Neural cell (in vitro differentiated cells): ENCODE results near the gene HELZ. TPM values are rescaled to one million over a fixed set of nuclear protein-coding genes. Genes with fewer than 3 reads are reported as not detected.

ENCODE experiments used
- H2AFZ ChIP-seq: fragments of 200-600, 300-800 bp; sonication (generic), shearing (Covaris generic); 2 replicates; pipeline ENCODE4 v1.6.0; 2014; ENCODE audit warnings: low read depth, mild to moderate bottlenecking, antibody characterized with exemption, low read length, moderate library complexity
- H3F3A ChIP-seq: fragments of 200-600 bp; shearing (Covaris generic); 2 replicates; pipeline ENCODE4 v1.6.1; 2016; ENCODE audit warnings: mild to moderate bottlenecking, moderate library complexity, mixed read lengths, antibody characterized with exemption, low read length; ENCODE audit not compliant: insufficient read depth, poor library complexity, severe bottlenecking
- H3K27ac ChIP-seq: fragments of 200-600, 300-800 bp; sonication (generic), shearing (Covaris generic); 2 replicates; pipeline ENCODE4 v1.5.1; 2014; ENCODE audit warnings: mild to moderate bottlenecking, low read length, moderate library complexity
- H3K27me3 ChIP-seq: fragments of 300-800, 200-600 bp; sonication (generic), shearing (Covaris generic); 2 replicates; pipeline ENCODE4 v1.6.0; 2014; ENCODE audit warnings: mild to moderate bottlenecking, low read depth, low read length, moderate library complexity; ENCODE audit not compliant: insufficient read depth
- H3K36me3 ChIP-seq: fragments of 300-800, 200-600 bp; sonication (generic), shearing (Covaris generic); 2 replicates; pipeline ENCODE4 v1.5.1; 2014; ENCODE audit warnings: mild to moderate bottlenecking, antibody characterized with exemption, low read length, moderate library complexity; ENCODE audit not compliant: insufficient read depth
- H3K4me2 ChIP-seq: fragments of 300-800, 200-600 bp; sonication (generic), shearing (Covaris generic); 2 replicates; pipeline ENCODE4 v1.6.0; 2014; ENCODE audit warnings: mild to moderate bottlenecking, low read length
- H3K4me3 ChIP-seq: fragments of 300-800, 200-600 bp; sonication (generic), shearing (Covaris generic); 2 replicates; pipeline ENCODE4 v1.5.1; 2014; ENCODE audit warnings: mild to moderate bottlenecking, low read length, moderate library complexity
- H3K79me2 ChIP-seq: fragments of 200-600 bp; shearing (Covaris generic); replicated peaks from 2 replicates; pipeline ENCODE4 v1.6.0; 2014; ENCODE audit warnings: mild to moderate bottlenecking, low read length, moderate library complexity; ENCODE audit not compliant: insufficient read depth
- H3K9ac ChIP-seq: fragments of 300-800, 200-600 bp; sonication (generic), shearing (Covaris generic); 2 replicates; pipeline ENCODE4 v1.6.1; 2016; ENCODE audit warnings: mild to moderate bottlenecking, low read length, mixed read lengths
- H3K9me2 ChIP-seq: fragments of 200-600 bp; shearing (Covaris generic); 2 replicates; pipeline ENCODE4 v1.6.1; 2016; ENCODE audit warnings: mild to moderate bottlenecking, low read length, mixed read lengths; ENCODE audit not compliant: insufficient read depth
- H3K9me3 ChIP-seq: fragments of 200-600, 300-800 bp; sonication (generic), shearing (Covaris generic); 2 replicates; pipeline ENCODE4 v1.6.1; 2016; ENCODE audit warnings: mild to moderate bottlenecking, mixed run types, low read length, moderate library complexity, mixed read lengths
- H4K20me1 ChIP-seq: fragments of 200-600 bp; shearing (Covaris generic); 2 replicates; pipeline ENCODE4 v1.6.1; 2016; ENCODE audit warnings: mild to moderate bottlenecking, mixed run types; ENCODE audit not compliant: insufficient read depth
- EP300 ChIP-seq: fragments of 450-650 bp; conservative IDR thresholded peaks from 2 replicates; pipeline ENCODE4 v1.6.1; 2014; ENCODE audit warnings: antibody characterized with exemption, mild to moderate bottlenecking, moderate library complexity; ENCODE audit not compliant: poor library complexity, severe bottlenecking
- EZH2 ChIP-seq: fragments of 200-600, 300-800 bp; shearing (Covaris generic), sonication (generic); IDR thresholded peaks from 2 replicates; pipeline ENCODE4 v1.6.1; 2014; ENCODE audit warnings: antibody characterized with exemption, low read length, borderline replicate concordance, mild to moderate bottlenecking; ENCODE audit not compliant: insufficient read depth, poor library complexity, severe bottlenecking
- MXI1 ChIP-seq: fragments of 450-650 bp; conservative IDR thresholded peaks from 2 replicates; pipeline ENCODE4 v1.6.1; 2014; ENCODE audit warnings: antibody characterized with exemption, mild to moderate bottlenecking; ENCODE audit not compliant: poor library complexity, severe bottlenecking
- POLR2AphosphoS5 ChIP-seq: IDR thresholded peaks from 2 replicates; pipeline ENCODE4 v1.6.1; 2012
- RAD21 ChIP-seq: fragments of 450-650 bp; conservative IDR thresholded peaks from 2 replicates; pipeline ENCODE4 v1.6.1; 2014; ENCODE audit warnings: antibody characterized with exemption, mild to moderate bottlenecking, moderate library complexity
- SMC3 ChIP-seq: fragments of 450-650 bp; conservative IDR thresholded peaks from 2 replicates; pipeline ENCODE4 v1.6.1; 2014; ENCODE audit warnings: antibody characterized with exemption, mild to moderate bottlenecking, moderate library complexity; ENCODE audit not compliant: poor library complexity
- TAF1 ChIP-seq: IDR thresholded peaks from 2 replicates; pipeline ENCODE4 v1.6.1; 2012; ENCODE audit warnings: low read depth
- polyA plus RNA-seq: library from polyadenylated mRNA; depleted of rRNA; stranded (reverse); fragments of >200 nt; gene quantifications from 2 replicates; pipeline ENCODE4 v1.2.3, GENCODE V29; 2014
- TF ChIP-seq, protein P1 (sequence below): IDR thresholded peaks from 2 replicates; pipeline ENCODE4 v1.6.1; 2012; ENCODE audit warnings: borderline replicate concordance
- TF ChIP-seq, protein P2 (sequence below): fragments of 450-650 bp; IDR thresholded peaks from 2 replicates; pipeline ENCODE4 v1.5.1; 2014; ENCODE audit warnings: antibody characterized with exemption, mild to moderate bottlenecking, moderate library complexity; ENCODE audit not compliant: poor library complexity, severe bottlenecking

HELZ gene
- polyA plus RNA-seq, 1 donor from 2014 or later, result 11.7 TPM

DNA sequence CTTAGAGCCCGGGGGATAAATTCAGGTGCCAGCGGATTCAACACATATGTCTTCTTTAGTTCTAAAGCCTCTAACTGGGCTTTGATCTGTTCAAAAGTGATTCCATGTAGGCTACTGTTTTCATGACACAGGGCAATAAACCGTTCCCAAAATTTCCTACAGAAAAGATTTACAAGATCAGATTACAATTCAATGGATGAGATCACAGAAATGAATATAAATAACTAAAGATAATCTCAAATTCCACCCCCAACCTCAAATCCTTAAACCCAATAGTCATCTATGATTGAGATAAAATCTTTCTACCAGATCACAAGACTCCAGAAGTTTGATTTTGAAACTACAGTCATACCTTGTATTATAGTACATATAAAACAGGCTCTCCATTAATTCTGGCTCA is 116.3 kb downstream of the HELZ start:
- TF ChIP-seq, protein P1, sequence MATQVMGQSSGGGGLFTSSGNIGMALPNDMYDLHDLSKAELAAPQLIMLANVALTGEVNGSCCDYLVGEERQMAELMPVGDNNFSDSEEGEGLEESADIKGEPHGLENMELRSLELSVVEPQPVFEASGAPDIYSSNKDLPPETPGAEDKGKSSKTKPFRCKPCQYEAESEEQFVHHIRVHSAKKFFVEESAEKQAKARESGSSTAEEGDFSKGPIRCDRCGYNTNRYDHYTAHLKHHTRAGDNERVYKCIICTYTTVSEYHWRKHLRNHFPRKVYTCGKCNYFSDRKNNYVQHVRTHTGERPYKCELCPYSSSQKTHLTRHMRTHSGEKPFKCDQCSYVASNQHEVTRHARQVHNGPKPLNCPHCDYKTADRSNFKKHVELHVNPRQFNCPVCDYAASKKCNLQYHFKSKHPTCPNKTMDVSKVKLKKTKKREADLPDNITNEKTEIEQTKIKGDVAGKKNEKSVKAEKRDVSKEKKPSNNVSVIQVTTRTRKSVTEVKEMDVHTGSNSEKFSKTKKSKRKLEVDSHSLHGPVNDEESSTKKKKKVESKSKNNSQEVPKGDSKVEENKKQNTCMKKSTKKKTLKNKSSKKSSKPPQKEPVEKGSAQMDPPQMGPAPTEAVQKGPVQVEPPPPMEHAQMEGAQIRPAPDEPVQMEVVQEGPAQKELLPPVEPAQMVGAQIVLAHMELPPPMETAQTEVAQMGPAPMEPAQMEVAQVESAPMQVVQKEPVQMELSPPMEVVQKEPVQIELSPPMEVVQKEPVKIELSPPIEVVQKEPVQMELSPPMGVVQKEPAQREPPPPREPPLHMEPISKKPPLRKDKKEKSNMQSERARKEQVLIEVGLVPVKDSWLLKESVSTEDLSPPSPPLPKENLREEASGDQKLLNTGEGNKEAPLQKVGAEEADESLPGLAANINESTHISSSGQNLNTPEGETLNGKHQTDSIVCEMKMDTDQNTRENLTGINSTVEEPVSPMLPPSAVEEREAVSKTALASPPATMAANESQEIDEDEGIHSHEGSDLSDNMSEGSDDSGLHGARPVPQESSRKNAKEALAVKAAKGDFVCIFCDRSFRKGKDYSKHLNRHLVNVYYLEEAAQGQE, result no peak
- TF ChIP-seq POLR2AphosphoS5 (no peak), SMC3 (no peak), EP300 (no peak), MXI1 (no peak), EZH2 (no peak), RAD21 (no peak), TAF1 (no peak)
- TF ChIP-seq, protein P2, sequence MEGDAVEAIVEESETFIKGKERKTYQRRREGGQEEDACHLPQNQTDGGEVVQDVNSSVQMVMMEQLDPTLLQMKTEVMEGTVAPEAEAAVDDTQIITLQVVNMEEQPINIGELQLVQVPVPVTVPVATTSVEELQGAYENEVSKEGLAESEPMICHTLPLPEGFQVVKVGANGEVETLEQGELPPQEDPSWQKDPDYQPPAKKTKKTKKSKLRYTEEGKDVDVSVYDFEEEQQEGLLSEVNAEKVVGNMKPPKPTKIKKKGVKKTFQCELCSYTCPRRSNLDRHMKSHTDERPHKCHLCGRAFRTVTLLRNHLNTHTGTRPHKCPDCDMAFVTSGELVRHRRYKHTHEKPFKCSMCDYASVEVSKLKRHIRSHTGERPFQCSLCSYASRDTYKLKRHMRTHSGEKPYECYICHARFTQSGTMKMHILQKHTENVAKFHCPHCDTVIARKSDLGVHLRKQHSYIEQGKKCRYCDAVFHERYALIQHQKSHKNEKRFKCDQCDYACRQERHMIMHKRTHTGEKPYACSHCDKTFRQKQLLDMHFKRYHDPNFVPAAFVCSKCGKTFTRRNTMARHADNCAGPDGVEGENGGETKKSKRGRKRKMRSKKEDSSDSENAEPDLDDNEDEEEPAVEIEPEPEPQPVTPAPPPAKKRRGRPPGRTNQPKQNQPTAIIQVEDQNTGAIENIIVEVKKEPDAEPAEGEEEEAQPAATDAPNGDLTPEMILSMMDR, result no peak
- Histone ChIP-seq H2AFZ (no peak overlapping the region), H3K9ac (no peak overlapping the region), H3F3A (no peaks in the 10 kb centered on the region), H3K27ac (no peak overlapping the region), H3K9me3 (no peaks in the 10 kb centered on the region), H3K4me2 (no peak overlapping the region), H3K79me2 (no peaks in the 10 kb centered on the region), H4K20me1 (no peaks in the 10 kb centered on the region), H3K36me3 (no peaks in the 10 kb centered on the region), H3K9me2 (no peaks in the 10 kb centered on the region), H3K27me3 (no peaks in the 10 kb centered on the region), H3K4me3 (no peak overlapping the region)

DNA sequence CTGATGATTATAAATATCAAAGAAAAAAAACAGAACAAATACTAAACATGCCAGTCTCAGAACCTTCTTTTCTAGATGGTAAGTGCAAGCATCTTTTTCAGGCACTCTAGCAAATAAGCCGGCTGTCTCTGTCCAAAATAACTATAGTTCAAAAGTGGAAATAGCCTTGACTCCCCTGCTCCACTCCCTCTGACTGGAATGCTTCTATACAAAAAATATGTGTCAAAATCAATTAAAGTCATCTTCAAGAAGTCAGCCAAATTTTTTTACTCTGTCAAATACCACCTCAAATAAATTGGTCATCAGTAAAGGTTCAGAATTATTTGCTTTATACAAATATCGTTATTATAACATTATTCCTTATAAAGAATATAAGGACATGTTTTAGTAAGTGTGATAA is 117.1 kb downstream of the HELZ start:
- H3K27ac ChIP-seq, result no peak overlapping the region
- H3K4me2 ChIP-seq, result no peak overlapping the region
- H3K9me2 ChIP-seq, result no peaks in the 10 kb centered on the region
- H2AFZ ChIP-seq, result no peak overlapping the region
- H3F3A ChIP-seq, result no peaks in the 10 kb centered on the region
- H3K9ac ChIP-seq, result no peak overlapping the region
- H3K79me2 ChIP-seq, result no peaks in the 10 kb centered on the region
- no peak for TF ChIP-seq EP300
- TF ChIP-seq RAD21, result no peak
- TF ChIP-seq MXI1, result no peak
- TF ChIP-seq POLR2AphosphoS5, result no peak
- TF ChIP-seq, protein P2, result no peak
- TF ChIP-seq TAF1, result no peak
- no peak for TF ChIP-seq EZH2
- TF ChIP-seq, protein P1, result no peak
- no peaks in the 10 kb centered on the region for H4K20me1 ChIP-seq
- H3K36me3 ChIP-seq, result no peaks in the 10 kb centered on the region
- no peak overlapping the region for H3K4me3 ChIP-seq
- H3K27me3 ChIP-seq, result no peaks in the 10 kb centered on the region
- H3K9me3 ChIP-seq, result no peaks in the 10 kb centered on the region
